HG02798 (cell line): ENCODE data around the gene KLHL35.
"Not testable (repeated sequence)": the region's sequence is repeated elsewhere in the genome, so short reads cannot be mapped to it uniquely, and the experiment has no call there.

Source experiments
- ATAC-seq: cut with Tn5 transposase; IDR thresholded peaks from one replicate; pipeline ENCODE4 v1.9.1; 2021; ENCODE audit warnings: mild to moderate bottlenecking; ENCODE audit not compliant: unreplicated experiment, poor library complexity

Gene KLHL35

GRCh38 chr11:75428989-75429640 is 3.9 kb downstream of the KLHL35 start:
- ATAC-seq = no peak

- no peak for ATAC-seq
Measured at GRCh38 chr11:75428281-75428724, 4.7 kb downstream of the KLHL35 start.

- ATAC-seq = no peak
Measured at GRCh38 chr11:75427181-75427580, 5.8 kb downstream of the KLHL35 start.

GRCh38 chr11:75426720-75427086 is 6.3 kb downstream of the KLHL35 start:
- no peak for ATAC-seq

GRCh38 chr11:75425422-75425821 is 7.6 kb downstream of the KLHL35 start:
- no peak for ATAC-seq

- ATAC-seq = no peak
Measured at GRCh38 chr11:75424396-75424795, 8.6 kb downstream of the KLHL35 start.

- ATAC-seq = no peak
Measured at GRCh38 chr11:75423721-75424120, 9.3 kb downstream of the KLHL35 start.

- ATAC-seq = no peak
Measured at GRCh38 chr11:75422248-75423231, 10.5 kb downstream of the KLHL35 start.

- no peak for ATAC-seq
Measured at GRCh38 chr11:75421902-75422247, 11.1 kb downstream of the KLHL35 start.

GRCh38 chr11:75421035-75421602 is 11.9 kb downstream of the KLHL35 start:
- ATAC-seq = no peak

- no peak for ATAC-seq
Measured at GRCh38 chr11:75420224-75421034, 12.6 kb downstream of the KLHL35 start.

- no peak for ATAC-seq
Measured at GRCh38 chr11:75413864-75414263, 19.1 kb downstream of the KLHL35 start.

- not testable (repeated sequence) for ATAC-seq
Measured at GRCh38 chr11:75413146-75413545, 19.9 kb downstream of the KLHL35 start.

GRCh38 chr11:75409971-75410370 is 23.0 kb downstream of the KLHL35 start:
- not testable (repeated sequence) for ATAC-seq

GRCh38 chr11:75408957-75409219 is 24.1 kb downstream of the KLHL35 start:
- ATAC-seq = no peak

GRCh38 chr11:75406338-75406777 is 26.6 kb downstream of the KLHL35 start:
- ATAC-seq = no peak

- no peak for ATAC-seq
Measured at GRCh38 chr11:75403983-75404658, 28.9 kb downstream of the KLHL35 start.

GRCh38 chr11:75403037-75403436 is 30.0 kb downstream of the KLHL35 start:
- no peak for ATAC-seq

GRCh38 chr11:75402002-75402773 is 30.8 kb downstream of the KLHL35 start:
- ATAC-seq = no peak
